Breast epithelium (tissue), 4 donors: Measurements from ENCODE around the gene MAP3K5. TPM values are rescaled to one million over a fixed set of nuclear protein-coding genes. Genes with fewer than 3 reads are reported as not detected.
"Not testable (repeated sequence)": the region's sequence is repeated elsewhere in the genome, so short reads cannot be mapped to it uniquely, and the experiment has no call there.

Experiments
- DNase-seq, 2 donors: peaks; one replicate each; pipeline ENCODE4 v3.0.0-alpha.2; 2019; ENCODE audit warnings: low spot score in 2 of 2
- H3K27ac ChIP-seq, 2 donors: fragments of 200-600 bp; sonication (generic) in 1 of 2; one replicate each; pipeline ENCODE4 v1.5.1; 2016 to 2019; ENCODE audit warnings: mild to moderate bottlenecking in 1 of 2
- H3K27me3 ChIP-seq, 2 donors: fragments of 200-600 bp; sonication (generic) in 1 of 2; one replicate each; pipeline versions ENCODE4 v1.5.1 to v1.6.0; 2017 to 2019; ENCODE audit warnings: control low read depth in 1 of 2, mild to moderate bottlenecking in 1 of 2
- H3K36me3 ChIP-seq: fragments of 200-600 bp; one replicate; pipeline ENCODE4 v1.5.1; 2019
- H3K4me1 ChIP-seq, 2 donors: fragments of 200-600 bp; sonication (generic); one replicate each; pipeline ENCODE4 v1.5.1; 2016 to 2019; ENCODE audit warnings: control low read depth in 1 of 2
- H3K4me3 ChIP-seq, 3 donors: fragments of 200-600 bp; sonication (generic); 1 replicate in 2 of 3; 2 replicates in 1 of 3; pipeline ENCODE4 v1.5.1; 2016 to 2019; ENCODE audit warnings: mild to moderate bottlenecking in 3 of 3, moderate library complexity in 2 of 3
- H3K9me3 ChIP-seq, 2 donors: fragments of 200-600 bp; sonication (generic) in 1 of 2; one replicate each; pipeline ENCODE4 v1.5.1; 2016 to 2019; ENCODE audit warnings: control low read depth in 1 of 2
- CTCF ChIP-seq, 3 donors: fragments of 450-650 bp; IDR thresholded peaks; one replicate each; pipeline ENCODE4 v1.5.1; 2016 to 2017; ENCODE audit warnings: antibody characterized with exemption in 3 of 3, mild to moderate bottlenecking in 3 of 3, moderate library complexity in 3 of 3
- POLR2A ChIP-seq: fragments of 450-650 bp; IDR thresholded peaks from one replicate; pipeline ENCODE4 v1.6.1; 2016; ENCODE audit warnings: antibody characterized with exemption, mild to moderate bottlenecking, moderate library complexity
- POLR2AphosphoS5 ChIP-seq, 3 donors: sonication (generic); formaldehyde crosslinking; IDR thresholded peaks; one replicate each; pipeline ENCODE4 v1.6.1; 2017; ENCODE audit warnings: antibody characterized with exemption in 3 of 3
- intact Hi-C: fragments of 100-400 bp; cut with DNase I; formaldehyde crosslinking; loops from one replicate; pipeline ENCODE4 v1.15.1; 2023; ENCODE audit warnings: low total_unique reads
- total RNA-seq, 3 donors: library from RNA; depleted of rRNA; stranded (reverse); fragments of >200 nt; gene quantifications; one replicate each; pipeline ENCODE4 v1.1.0, GENCODE V29; 2016

The MAP3K5 gene
- total RNA-seq, 3 donors from 2014 or later = 18.6 to 40.0 (median 33.2) TPM

- DNase-seq = no peak
- TF ChIP-seq POLR2A (no peak), POLR2AphosphoS5 (IDR thresholded peaks at IDR 0.05) (no peak), CTCF (IDR thresholded peaks at IDR 0.05) (no peak)
- no peak overlapping the region for H3K27ac ChIP-seq
- no peaks in the 10 kb centered on the region for H3K9me3 ChIP-seq
- intact Hi-C loops = no loop called here
- H3K27me3 ChIP-seq = no peaks in the 10 kb centered on the region
- H3K4me3 ChIP-seq = no peak overlapping the region
- no peaks in the 10 kb centered on the region for H3K36me3 ChIP-seq
- H3K4me1 ChIP-seq = no peaks in the 10 kb centered on the region
Measured at GRCh38 chr6:136587527-136587926, 204.8 kb downstream of the MAP3K5 start.

GRCh38 chr6:136586295-136586694 is 206.0 kb downstream of the MAP3K5 start:
- H3K9me3 ChIP-seq = no peaks in the 10 kb centered on the region
- H3K4me3 ChIP-seq = no peak overlapping the region
- peak overlapping the region; percentile 15 to 65 for H3K27ac ChIP-seq
- intact Hi-C loops = no loop called here
- no peaks in the 10 kb centered on the region for H3K27me3 ChIP-seq
- H3K4me1 ChIP-seq = no peaks in the 10 kb centered on the region
- TF ChIP-seq POLR2A = no peak
- TF ChIP-seq CTCF (IDR thresholded peaks at IDR 0.05) = no peak
- no peaks in the 10 kb centered on the region for H3K36me3 ChIP-seq
- no peak for DNase-seq

GRCh38 chr6:136585523-136585922 is 206.8 kb downstream of the MAP3K5 start:
- DNase-seq, H3K27me3 ChIP-seq, intact Hi-C loops, H3K4me3 ChIP-seq, H3K4me1 ChIP-seq, H3K36me3 ChIP-seq, H3K9me3 ChIP-seq, H3K27ac ChIP-seq: not testable (repeated sequence)

GRCh38 chr6:136584290-136584689 is 208.0 kb downstream of the MAP3K5 start:
- H3K36me3 ChIP-seq, H3K9me3 ChIP-seq, H3K4me1 ChIP-seq, H3K4me3 ChIP-seq, H3K27me3 ChIP-seq, DNase-seq, intact Hi-C loops: not testable (repeated sequence)
- peak overlapping the region; percentile 3 to 58 for H3K27ac ChIP-seq

- Histone ChIP-seq H3K36me3 (no peaks in the 10 kb centered on the region), H3K27me3 (no peaks in the 10 kb centered on the region), H3K27ac (peak overlapping the region; percentile 58 to 75), H3K9me3 (no peaks in the 10 kb centered on the region), H3K4me3 (no peak overlapping the region), H3K4me1 (no peaks in the 10 kb centered on the region)
- peak; percentile 30 to 75 (median 50) for TF ChIP-seq CTCF (IDR thresholded peaks at IDR 0.05)
- TF ChIP-seq POLR2A = no peak
- no peak for TF ChIP-seq POLR2AphosphoS5 (IDR thresholded peaks at IDR 0.05)
- intact Hi-C loops = no loop called here
- DNase-seq = no peak
Measured at GRCh38 chr6:136582711-136583471, 209.4 kb downstream of the MAP3K5 start.

GRCh38 chr6:136579800-136580199 is 212.5 kb downstream of the MAP3K5 start:
- intact Hi-C loops = no loop called here
- H3K9me3 ChIP-seq = no peaks in the 10 kb centered on the region
- no peak overlapping the region for H3K4me3 ChIP-seq
- H3K27me3 ChIP-seq = no peaks in the 10 kb centered on the region
- no peaks in the 10 kb centered on the region for H3K4me1 ChIP-seq
- no peak overlapping the region for H3K27ac ChIP-seq
- no peaks in the 10 kb centered on the region for H3K36me3 ChIP-seq
- no peak for TF ChIP-seq CTCF (IDR thresholded peaks at IDR 0.05)
- no peak for TF ChIP-seq POLR2A
- no peak for TF ChIP-seq POLR2AphosphoS5 (IDR thresholded peaks at IDR 0.05)
- DNase-seq = no peak
